GM18511 (cell line): ENCODE measurements around the gene SDF4.

Experiments used
- ATAC-seq: cut with Tn5 transposase; IDR thresholded peaks from one replicate; pipeline ENCODE4 v1.9.1; 2021; ENCODE audit warnings: mild to moderate bottlenecking, moderate library complexity; ENCODE audit not compliant: unreplicated experiment

The SDF4 gene

DNA sequence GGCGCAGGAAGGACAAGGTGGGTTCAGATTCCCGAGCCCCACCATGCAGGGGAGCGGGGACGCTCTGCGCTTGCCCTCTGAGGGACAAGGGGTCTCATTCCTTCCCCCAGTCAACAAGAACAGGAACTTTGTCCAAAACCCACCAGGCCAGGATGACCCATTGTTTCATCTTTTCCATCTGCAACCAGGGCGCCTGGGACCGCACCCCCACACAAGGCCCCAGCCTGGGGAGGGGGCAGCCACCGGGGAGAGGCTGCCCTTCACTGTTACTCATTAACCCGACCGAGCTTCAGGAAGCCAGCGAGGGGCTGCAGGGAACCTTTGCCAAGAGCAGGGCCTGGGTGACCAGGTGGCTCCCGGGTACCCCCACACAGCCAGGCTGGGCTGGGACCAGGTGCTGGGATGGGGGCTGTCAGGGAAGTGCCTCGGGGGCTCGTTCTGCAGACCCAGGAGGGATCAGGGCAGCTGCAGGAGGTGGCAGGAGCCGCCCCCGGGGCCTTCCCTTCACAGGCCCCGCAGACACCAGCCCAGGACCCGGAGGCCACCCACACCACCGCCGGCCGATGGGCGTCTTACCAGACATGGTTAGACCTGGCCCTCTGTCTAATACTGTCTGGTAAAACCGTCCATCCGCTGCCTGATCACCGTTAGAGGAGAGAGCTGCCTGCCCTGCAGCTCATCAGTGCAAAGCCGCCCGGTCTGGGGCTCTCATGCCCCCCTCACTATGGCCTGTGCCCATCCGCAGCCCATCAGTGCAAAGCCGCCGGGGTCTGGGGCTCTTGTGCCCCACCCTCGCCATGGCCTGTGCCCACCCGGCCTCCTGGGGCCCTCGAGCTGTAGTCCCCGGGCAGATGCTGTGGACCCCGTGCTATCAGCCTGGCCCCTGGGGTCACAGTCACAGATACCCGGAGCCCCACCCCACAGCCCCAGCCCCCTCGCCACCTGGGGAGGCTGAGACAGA lies 63.1 kb downstream of the SDF4 start:
- no peak for ATAC-seq

DNA sequence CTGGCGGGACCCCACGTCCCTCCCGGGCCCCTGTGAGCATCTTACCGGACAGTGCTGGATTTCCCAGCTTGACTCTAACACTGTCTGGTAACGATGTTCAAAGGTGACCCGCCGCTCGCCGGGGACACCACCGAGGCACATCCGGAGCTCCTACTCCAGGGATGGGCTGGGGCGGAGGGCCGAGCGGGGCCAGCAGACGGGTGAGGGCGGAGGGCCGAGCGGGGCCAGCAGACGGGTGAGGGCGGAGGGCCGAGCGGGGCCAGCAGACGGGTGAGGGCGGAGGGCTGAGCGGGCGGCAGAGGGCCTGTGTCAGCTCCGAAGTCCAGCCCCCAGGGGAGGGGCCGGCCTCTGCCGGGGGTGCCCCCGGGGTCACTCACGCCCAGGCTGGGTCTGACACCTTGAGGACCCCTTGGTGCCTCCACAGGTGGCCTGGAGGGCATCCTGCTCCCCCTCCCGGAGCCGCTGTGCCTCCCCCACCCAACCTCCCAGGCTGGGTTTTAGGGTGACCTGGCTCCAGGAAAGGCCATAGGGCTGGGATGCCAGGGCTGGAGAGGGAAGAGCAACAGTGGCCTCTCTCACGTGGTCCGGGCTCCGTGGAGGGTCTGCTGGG lies 63.9 kb downstream of the SDF4 start:
- ATAC-seq, result no peak

DNA sequence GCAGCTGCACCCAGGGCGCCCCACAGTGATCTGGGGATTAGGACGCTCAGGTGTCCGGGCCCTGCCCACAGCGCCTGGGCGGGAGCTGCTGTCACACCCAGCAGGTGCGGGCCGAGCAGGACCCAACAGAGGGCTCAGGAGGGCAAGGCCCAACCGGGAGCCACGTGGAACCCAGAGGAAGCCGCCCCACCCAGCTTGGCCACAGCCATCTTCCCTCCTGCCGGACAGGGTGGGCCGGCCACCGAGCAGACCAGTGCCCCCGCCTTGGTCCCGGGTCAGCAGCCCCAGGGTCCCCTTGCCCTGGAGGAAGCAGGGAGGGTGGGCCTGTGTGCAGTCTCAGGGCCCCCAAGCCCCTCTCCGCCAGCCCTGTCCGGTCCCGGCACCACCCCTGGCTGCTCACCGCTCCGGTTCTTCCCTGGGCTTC lies 64.4 kb downstream of the SDF4 start:
- ATAC-seq, result no peak
